ENCODE results near the gene USP54. TPM values are rescaled to one million over a fixed set of nuclear protein-coding genes. Genes with fewer than 3 reads are reported as not detected.

USP54 gene
- total RNA-seq, 1 donor from 2014 or later: 20.4 TPM

- Histone ChIP-seq H3K9me3 (ENCODE audit: control insufficient read depth in 3 of 3, low read length in 3 of 3) (no peaks in the 10 kb centered on the region), H3K9ac (ENCODE audit: low read depth in 1 of 3, low read length in 3 of 3) (no peak overlapping the region), H3K27ac (ENCODE audit: low read depth, low read length) (no peak overlapping the region), H3K27me3 (ENCODE audit: control insufficient read depth in 3 of 3, insufficient read depth in 3 of 3, low read length in 3 of 3) (no peaks in the 10 kb centered on the region), H3K36me3 (ENCODE audit: control insufficient read depth in 3 of 3, insufficient read depth in 3 of 3, low read length in 3 of 3) (peaks cover 0 to 4% (median 0%) of the 10 kb centered on the region in 3 donors), H3K4me1 (ENCODE audit: control insufficient read depth in 3 of 3, insufficient read depth in 3 of 3, low read length in 3 of 3) (peaks cover 2 to 15% (median 12%) of the 10 kb centered on the region in 3 donors), H3K4me3 (ENCODE audit: low read length in 3 of 3) (no peak overlapping the region)
Measured at GRCh38 chr10:73486601-73487000, 104.5 kb downstream of the USP54 start.

GRCh38 chr10:73485320-73485719 lies 105.8 kb downstream of the USP54 start:
- Histone ChIP-seq H3K4me3 (ENCODE audit: low read length in 3 of 3) (no peak overlapping the region), H3K9ac (ENCODE audit: low read depth in 1 of 3, low read length in 3 of 3) (no peak overlapping the region), H3K27me3 (ENCODE audit: control insufficient read depth in 3 of 3, insufficient read depth in 3 of 3, low read length in 3 of 3) (no peaks in the 10 kb centered on the region), H3K27ac (ENCODE audit: low read depth, low read length) (peak overlapping the region; percentile 37), H3K4me1 (ENCODE audit: control insufficient read depth in 3 of 3, insufficient read depth in 3 of 3, low read length in 3 of 3) (peaks cover 2 to 15% (median 10%) of the 10 kb centered on the region in 3 donors), H3K9me3 (ENCODE audit: control insufficient read depth in 3 of 3, low read length in 3 of 3) (no peaks in the 10 kb centered on the region), H3K36me3 (ENCODE audit: control insufficient read depth in 3 of 3, insufficient read depth in 3 of 3, low read length in 3 of 3) (peaks cover 0 to 4% (median 0%) of the 10 kb centered on the region in 3 donors)

GRCh38 chr10:73480158-73480557 lies 111.0 kb downstream of the USP54 start:
- Histone ChIP-seq H3K27me3 (ENCODE audit: control insufficient read depth in 3 of 3, insufficient read depth in 3 of 3, low read length in 3 of 3) (no peaks in the 10 kb centered on the region), H3K4me3 (ENCODE audit: low read length in 3 of 3) (no peak overlapping the region), H3K4me1 (ENCODE audit: control insufficient read depth in 3 of 3, insufficient read depth in 3 of 3, low read length in 3 of 3) (peaks cover 1 to 5% (median 2%) of the 10 kb centered on the region in 3 donors), H3K9ac (ENCODE audit: low read depth in 1 of 3, low read length in 3 of 3) (no peak overlapping the region), H3K9me3 (ENCODE audit: control insufficient read depth in 3 of 3, low read length in 3 of 3) (no peaks in the 10 kb centered on the region), H3K36me3 (ENCODE audit: control insufficient read depth in 3 of 3, insufficient read depth in 3 of 3, low read length in 3 of 3) (peaks cover 3 to 31% (median 25%) of the 10 kb centered on the region in 3 donors), H3K27ac (ENCODE audit: low read depth, low read length) (no peak overlapping the region)

GRCh38 chr10:73478636-73479035 lies 112.5 kb downstream of the USP54 start:
- peaks cover 9 to 37% (median 30%) of the 10 kb centered on the region in 3 donors for H3K36me3 ChIP-seq (ENCODE audit: control insufficient read depth in 3 of 3, insufficient read depth in 3 of 3, low read length in 3 of 3)
- no peak overlapping the region for H3K4me3 ChIP-seq (ENCODE audit: low read length in 3 of 3)
- no peak overlapping the region for H3K9ac ChIP-seq (ENCODE audit: low read depth in 1 of 3, low read length in 3 of 3)
- H3K27ac ChIP-seq (ENCODE audit: low read depth, low read length): no peak overlapping the region
- H3K4me1 ChIP-seq (ENCODE audit: control insufficient read depth in 3 of 3, insufficient read depth in 3 of 3, low read length in 3 of 3): no peaks in the 10 kb centered on the region
- H3K9me3 ChIP-seq (ENCODE audit: control insufficient read depth in 3 of 3, low read length in 3 of 3): no peaks in the 10 kb centered on the region
- no peaks in the 10 kb centered on the region for H3K27me3 ChIP-seq (ENCODE audit: control insufficient read depth in 3 of 3, insufficient read depth in 3 of 3, low read length in 3 of 3)

- H3K27me3 ChIP-seq (ENCODE audit: control insufficient read depth in 3 of 3, insufficient read depth in 3 of 3, low read length in 3 of 3): no peaks in the 10 kb centered on the region
- peak overlapping the region; percentile 69 for H3K27ac ChIP-seq (ENCODE audit: low read depth, low read length)
- H3K9me3 ChIP-seq (ENCODE audit: control insufficient read depth in 3 of 3, low read length in 3 of 3): no peaks in the 10 kb centered on the region
- H3K36me3 ChIP-seq (ENCODE audit: control insufficient read depth in 3 of 3, insufficient read depth in 3 of 3, low read length in 3 of 3): peaks cover 9 to 29% (median 19%) of the 10 kb centered on the region in 3 donors
- H3K9ac ChIP-seq (ENCODE audit: low read depth in 1 of 3, low read length in 3 of 3): peak overlapping the region in 2 of 3 donors; percentile 27 to 43
- H3K4me3 ChIP-seq (ENCODE audit: low read length in 3 of 3): no peak overlapping the region
- peaks cover 13 to 21% (median 14%) of the 10 kb centered on the region in 3 donors for H3K4me1 ChIP-seq (ENCODE audit: control insufficient read depth in 3 of 3, insufficient read depth in 3 of 3, low read length in 3 of 3)
Measured at GRCh38 chr10:73471226-73471625, 119.9 kb downstream of the USP54 start.

- Histone ChIP-seq H3K9ac (ENCODE audit: low read depth in 1 of 3, low read length in 3 of 3) (no peak overlapping the region), H3K9me3 (ENCODE audit: control insufficient read depth in 3 of 3, low read length in 3 of 3) (no peaks in the 10 kb centered on the region), H3K36me3 (ENCODE audit: control insufficient read depth in 3 of 3, insufficient read depth in 3 of 3, low read length in 3 of 3) (peaks cover 1 to 22% (median 6%) of the 10 kb centered on the region in 3 donors), H3K27ac (ENCODE audit: low read depth, low read length) (peak overlapping the region; percentile 87), H3K4me1 (ENCODE audit: control insufficient read depth in 3 of 3, insufficient read depth in 3 of 3, low read length in 3 of 3) (peaks cover 18 to 26% (median 19%) of the 10 kb centered on the region in 3 donors), H3K27me3 (ENCODE audit: control insufficient read depth in 3 of 3, insufficient read depth in 3 of 3, low read length in 3 of 3) (no peaks in the 10 kb centered on the region), H3K4me3 (ENCODE audit: low read length in 3 of 3) (no peak overlapping the region)
Measured at GRCh38 chr10:73469579-73469978, 121.6 kb downstream of the USP54 start.

GRCh38 chr10:73467206-73467605 lies 123.9 kb downstream of the USP54 start:
- Histone ChIP-seq H3K27ac (ENCODE audit: low read depth, low read length) (peak overlapping the region; percentile 87), H3K9me3 (ENCODE audit: control insufficient read depth in 3 of 3, low read length in 3 of 3) (no peaks in the 10 kb centered on the region), H3K27me3 (ENCODE audit: control insufficient read depth in 3 of 3, insufficient read depth in 3 of 3, low read length in 3 of 3) (no peaks in the 10 kb centered on the region), H3K4me1 (ENCODE audit: control insufficient read depth in 3 of 3, insufficient read depth in 3 of 3, low read length in 3 of 3) (peaks cover 18 to 26% (median 19%) of the 10 kb centered on the region in 3 donors), H3K4me3 (ENCODE audit: low read length in 3 of 3) (no peak overlapping the region), H3K9ac (ENCODE audit: low read depth in 1 of 3, low read length in 3 of 3) (peak overlapping the region in 2 of 3 donors; percentile 24 to 40), H3K36me3 (ENCODE audit: control insufficient read depth in 3 of 3, insufficient read depth in 3 of 3, low read length in 3 of 3) (peaks cover 0 to 18% (median 0%) of the 10 kb centered on the region in 3 donors)

- Histone ChIP-seq H3K9ac (ENCODE audit: low read depth in 1 of 3, low read length in 3 of 3) (peak overlapping the region; percentile 2 to 68 (median 4)), H3K36me3 (ENCODE audit: control insufficient read depth in 3 of 3, insufficient read depth in 3 of 3, low read length in 3 of 3) (peaks cover 0 to 16% (median 3%) of the 10 kb centered on the region in 3 donors), H3K9me3 (ENCODE audit: control insufficient read depth in 3 of 3, low read length in 3 of 3) (no peaks in the 10 kb centered on the region), H3K27ac (ENCODE audit: low read depth, low read length) (peak overlapping the region; percentile 87), H3K4me3 (ENCODE audit: low read length in 3 of 3) (peak overlapping the region in 1 of 3 donors; percentile 32), H3K4me1 (ENCODE audit: control insufficient read depth in 3 of 3, insufficient read depth in 3 of 3, low read length in 3 of 3) (peaks cover 18 to 26% (median 19%) of the 10 kb centered on the region in 3 donors), H3K27me3 (ENCODE audit: control insufficient read depth in 3 of 3, insufficient read depth in 3 of 3, low read length in 3 of 3) (no peaks in the 10 kb centered on the region)
Measured at GRCh38 chr10:73465978-73466726, 125.0 kb downstream of the USP54 start.

- Histone ChIP-seq H3K9ac (ENCODE audit: low read depth in 1 of 3, low read length in 3 of 3) (no peak overlapping the region), H3K36me3 (ENCODE audit: control insufficient read depth in 3 of 3, insufficient read depth in 3 of 3, low read length in 3 of 3) (peaks cover 2 to 6% (median 5%) of the 10 kb centered on the region in 3 donors), H3K4me1 (ENCODE audit: control insufficient read depth in 3 of 3, insufficient read depth in 3 of 3, low read length in 3 of 3) (peaks cover 4 to 9% (median 5%) of the 10 kb centered on the region in 3 donors), H3K9me3 (ENCODE audit: control insufficient read depth in 3 of 3, low read length in 3 of 3) (no peaks in the 10 kb centered on the region), H3K4me3 (ENCODE audit: low read length in 3 of 3) (no peak overlapping the region), H3K27me3 (ENCODE audit: control insufficient read depth in 3 of 3, insufficient read depth in 3 of 3, low read length in 3 of 3) (no peaks in the 10 kb centered on the region), H3K27ac (ENCODE audit: low read depth, low read length) (no peak overlapping the region)
Measured at GRCh38 chr10:73460897-73461296, 130.2 kb downstream of the USP54 start.

- Histone ChIP-seq H3K4me3 (ENCODE audit: low read length in 3 of 3) (no peak overlapping the region), H3K9me3 (ENCODE audit: control insufficient read depth in 3 of 3, low read length in 3 of 3) (no peaks in the 10 kb centered on the region), H3K9ac (ENCODE audit: low read depth in 1 of 3, low read length in 3 of 3) (no peak overlapping the region), H3K4me1 (ENCODE audit: control insufficient read depth in 3 of 3, insufficient read depth in 3 of 3, low read length in 3 of 3) (peaks cover 0 to 3% (median 0%) of the 10 kb centered on the region in 3 donors), H3K36me3 (ENCODE audit: control insufficient read depth in 3 of 3, insufficient read depth in 3 of 3, low read length in 3 of 3) (peaks cover 2 to 5% (median 5%) of the 10 kb centered on the region in 3 donors), H3K27me3 (ENCODE audit: control insufficient read depth in 3 of 3, insufficient read depth in 3 of 3, low read length in 3 of 3) (no peaks in the 10 kb centered on the region), H3K27ac (ENCODE audit: low read depth, low read length) (no peak overlapping the region)
Measured at GRCh38 chr10:73459683-73460314, 131.3 kb downstream of the USP54 start.
